Measurements from ENCODE around the gene TMEM171. TPM values are rescaled to one million over a fixed set of nuclear protein-coding genes. Genes with fewer than 3 reads are reported as not detected.

TMEM171 gene
- total RNA-seq, 2 donors from 2014 or later: 0.57 to 0.73 TPM

DNA sequence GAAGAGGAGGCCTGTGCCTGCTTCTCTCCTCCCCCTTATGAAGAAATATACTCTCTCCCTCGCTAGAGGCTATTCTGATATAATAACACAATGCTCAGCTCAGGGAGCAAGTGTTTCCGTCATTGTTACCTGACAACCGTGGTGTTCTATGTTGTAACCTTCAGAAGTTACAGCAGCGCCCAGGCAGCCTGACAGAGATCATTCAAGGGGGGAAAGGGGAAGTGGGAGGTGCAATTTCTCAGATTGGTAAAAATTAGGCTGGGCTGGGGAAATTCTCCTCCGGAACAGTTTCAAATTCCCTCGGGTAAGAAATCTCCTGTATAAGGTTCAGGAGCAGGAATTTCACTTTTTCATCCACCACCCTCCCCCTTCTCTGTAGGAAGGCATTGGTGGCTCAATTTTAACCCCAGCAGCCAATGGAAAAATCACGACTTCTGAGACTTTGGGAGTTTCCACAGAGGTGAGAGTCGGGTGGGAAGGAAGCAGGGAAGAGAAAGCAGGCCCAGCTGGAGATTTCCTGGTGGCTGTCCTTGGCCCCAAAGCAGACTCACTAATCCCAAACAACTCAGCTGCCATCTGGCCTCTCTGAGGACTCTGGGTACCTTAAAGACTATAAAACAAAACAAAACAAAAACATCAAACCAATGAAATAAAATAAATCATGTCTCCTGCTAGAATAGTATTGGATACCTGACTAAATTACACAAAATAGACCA lies 53.9 kb downstream of the TMEM171 start:
- 76 to 79% methylated on average over 4 to 8 of the region's 8 CpGs for WGBS, 2 experiments (ENCODE audit: insufficient coverage in 1 of 2, insufficient read length in 1 of 2)
- no peak overlapping the region for H3K9ac ChIP-seq (ENCODE audit: extremely low read depth, low read length, poor library complexity, severe bottlenecking)
- Mint-ChIP-seq H3K27me3 (ENCODE audit: insufficient read depth) (no peaks in the 10 kb centered on the region), H3K4me3 (no peak overlapping the region), H3K9me3 (no peaks in the 10 kb centered on the region), H3K4me1 (peaks cover 8% of the 10 kb centered on the region), H3K27ac (no peak overlapping the region), H3K36me3 (ENCODE audit: low read depth) (no peaks in the 10 kb centered on the region)
- H3K36me3 ChIP-seq (ENCODE audit: control insufficient read depth, insufficient read depth, low read length): no peaks in the 10 kb centered on the region
- H3K4me1 ChIP-seq (ENCODE audit: control insufficient read depth, insufficient read depth, low read length): no peaks in the 10 kb centered on the region
- no peaks in the 10 kb centered on the region for H3K27me3 ChIP-seq (ENCODE audit: control insufficient read depth, insufficient read depth, low read length, poor library complexity, severe bottlenecking)
- H3K4me3 ChIP-seq (ENCODE audit: low read length): no peak overlapping the region
- no peak for TF ChIP-seq CTCF (conservative IDR thresholded peaks at IDR 0.05)
- no peak for DNase-seq
- H3K27ac ChIP-seq (ENCODE audit: low read depth, low read length): no peak overlapping the region
- no peaks in the 10 kb centered on the region for H3K9me3 ChIP-seq (ENCODE audit: control insufficient read depth, low read length)

DNA sequence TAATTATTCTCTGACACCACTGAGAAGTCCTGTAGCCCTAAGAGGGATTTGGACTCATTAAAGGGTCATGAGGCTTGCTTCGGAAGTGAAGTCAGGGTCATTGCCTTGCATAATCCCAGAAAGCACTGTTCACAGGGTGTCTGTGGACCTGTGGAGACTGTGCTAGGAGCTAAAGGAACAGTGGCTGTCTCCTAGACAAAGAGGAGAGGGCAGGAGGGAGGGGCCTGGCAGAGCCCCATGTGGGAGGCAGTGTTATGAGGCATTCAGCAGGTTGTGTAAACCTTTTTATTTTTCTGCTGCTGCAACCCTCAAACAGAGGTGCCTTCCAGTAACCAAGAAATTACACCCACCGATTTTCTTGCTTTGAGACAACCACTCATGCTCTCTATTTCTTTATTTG lies 55.9 kb downstream of the TMEM171 start:
- Mint-ChIP-seq H3K4me3 (no peak overlapping the region), H3K4me1 (peaks cover 6% of the 10 kb centered on the region), H3K27me3 (ENCODE audit: insufficient read depth) (no peaks in the 10 kb centered on the region), H3K36me3 (ENCODE audit: low read depth) (no peaks in the 10 kb centered on the region), H3K9me3 (no peaks in the 10 kb centered on the region), H3K27ac (no peak overlapping the region)
- Histone ChIP-seq H3K36me3 (ENCODE audit: control insufficient read depth, insufficient read depth, low read length) (no peaks in the 10 kb centered on the region), H3K4me3 (ENCODE audit: low read length) (no peak overlapping the region), H3K27ac (ENCODE audit: low read depth, low read length) (no peak overlapping the region), H3K27me3 (ENCODE audit: control insufficient read depth, insufficient read depth, low read length, poor library complexity, severe bottlenecking) (no peaks in the 10 kb centered on the region), H3K9me3 (ENCODE audit: control insufficient read depth, low read length) (no peaks in the 10 kb centered on the region), H3K9ac (ENCODE audit: extremely low read depth, low read length, poor library complexity, severe bottlenecking) (no peak overlapping the region), H3K4me1 (ENCODE audit: control insufficient read depth, insufficient read depth, low read length) (no peaks in the 10 kb centered on the region)
- TF ChIP-seq CTCF (conservative IDR thresholded peaks at IDR 0.05): no peak
- 95 to 100% methylated on average over 1 to 2 of the region's 2 CpGs for WGBS, 2 experiments (ENCODE audit: insufficient coverage in 1 of 2, insufficient read length in 1 of 2)
- DNase-seq: no peak

- TF ChIP-seq CTCF (conservative IDR thresholded peaks at IDR 0.05): no peak
- H3K36me3 ChIP-seq (ENCODE audit: control insufficient read depth, insufficient read depth, low read length): no peaks in the 10 kb centered on the region
- no peaks in the 10 kb centered on the region for H3K27me3 ChIP-seq (ENCODE audit: control insufficient read depth, insufficient read depth, low read length, poor library complexity, severe bottlenecking)
- H3K9ac ChIP-seq (ENCODE audit: extremely low read depth, low read length, poor library complexity, severe bottlenecking): no peak overlapping the region
- no peak overlapping the region for H3K27ac ChIP-seq (ENCODE audit: low read depth, low read length)
- no peaks in the 10 kb centered on the region for H3K9me3 ChIP-seq (ENCODE audit: control insufficient read depth, low read length)
- no peak overlapping the region for H3K4me3 ChIP-seq (ENCODE audit: low read length)
- H3K4me1 Mint-ChIP-seq: peaks cover 6% of the 10 kb centered on the region
- H3K36me3 Mint-ChIP-seq (ENCODE audit: low read depth): no peaks in the 10 kb centered on the region
- no peak for DNase-seq
- no peaks in the 10 kb centered on the region for H3K4me1 ChIP-seq (ENCODE audit: control insufficient read depth, insufficient read depth, low read length)
- H3K27ac Mint-ChIP-seq: no peak overlapping the region
- 91 to 95% methylated on average over 3 to 4 of the region's 5 CpGs for WGBS, 2 experiments (ENCODE audit: insufficient coverage in 1 of 2, insufficient read length in 1 of 2)
- no peaks in the 10 kb centered on the region for H3K27me3 Mint-ChIP-seq (ENCODE audit: insufficient read depth)
- no peak overlapping the region for H3K4me3 Mint-ChIP-seq
- H3K9me3 Mint-ChIP-seq: no peaks in the 10 kb centered on the region
Observed at GRCh38 chr5:73178265-73178664, 57.9 kb downstream of the TMEM171 start.

Measured in endodermal cell (in vitro differentiated cells).